ENCODE measurements around the gene LRP8. TPM values are rescaled to one million over a fixed set of nuclear protein-coding genes. Genes with fewer than 3 reads are reported as not detected.

LRP8 gene
- total and polyA plus RNA-seq, 2 experiments from 2014 or later: 27.8 to 71.1 TPM

DNA sequence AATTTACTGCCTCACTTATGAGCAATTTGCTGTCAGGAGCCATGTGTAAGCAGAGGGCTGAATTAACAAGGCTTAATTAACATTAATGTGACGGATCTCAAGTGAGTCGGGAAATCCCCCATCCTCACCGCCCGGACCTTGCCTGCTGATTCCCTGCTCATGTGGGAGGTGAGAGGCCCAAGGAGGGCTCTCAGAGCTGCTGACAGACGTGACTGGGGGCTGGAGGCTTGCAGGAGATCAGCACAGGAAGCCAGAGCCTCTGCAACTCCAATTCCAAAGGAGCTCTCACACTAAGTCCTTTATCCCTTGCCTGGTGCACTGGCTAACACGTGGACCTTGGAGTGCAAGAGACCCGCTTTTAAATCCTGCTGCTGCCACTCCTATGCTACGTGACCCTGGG, 19.4 kb downstream of the LRP8 start:
- peaks cover 70% of the 10 kb centered on the region for H3K36me3 Mint-ChIP-seq (ENCODE audit: low read depth)
- ATAC-seq (no peak; the same call in 2 of the 3 replicates), DNase-seq (ENCODE audit: low spot score) (no peak)
- peak overlapping the region; percentile 56; the same call in 1 of the 2 replicates for H3K27ac Mint-ChIP-seq
- Histone ChIP-seq H3K36me3 (ENCODE audit: insufficient read depth) (peaks cover 7% of the 10 kb centered on the region; the same call in 1 of the 2 replicates), H3K27ac (ENCODE audit: low read depth) (no peak overlapping the region), H3K4me1 (ENCODE audit: insufficient read depth) (peaks cover 10% of the 10 kb centered on the region; the same call in 1 of the 2 replicates), H4K20me1 (replicated peaks; ENCODE audit: insufficient read depth) (peaks cover 44% of the 10 kb centered on the region), H3F3A (replicated peaks; ENCODE audit: low read depth) (no peaks in the 10 kb centered on the region), H3K9me2 (ENCODE audit: insufficient read depth) (no peaks in the 10 kb centered on the region), H3K27me3 (ENCODE audit: insufficient read depth) (no peaks in the 10 kb centered on the region), H3K79me2 (replicated peaks; ENCODE audit: insufficient read depth) (peaks cover 61% of the 10 kb centered on the region), H3K4me2 (no peak overlapping the region), H3K4me3 (no peak overlapping the region), H2AFZ (no peak overlapping the region)
- peaks cover 2% of the 10 kb centered on the region; the same call in 1 of the 3 replicates for H3K9me3 Mint-ChIP-seq
- peaks cover 35% of the 10 kb centered on the region for H3K27me3 Mint-ChIP-seq (ENCODE audit: insufficient read depth, low read depth, poor library complexity)
- peaks cover 71% of the 10 kb centered on the region for H3K4me1 Mint-ChIP-seq
- TF ChIP-seq, protein P1, sequence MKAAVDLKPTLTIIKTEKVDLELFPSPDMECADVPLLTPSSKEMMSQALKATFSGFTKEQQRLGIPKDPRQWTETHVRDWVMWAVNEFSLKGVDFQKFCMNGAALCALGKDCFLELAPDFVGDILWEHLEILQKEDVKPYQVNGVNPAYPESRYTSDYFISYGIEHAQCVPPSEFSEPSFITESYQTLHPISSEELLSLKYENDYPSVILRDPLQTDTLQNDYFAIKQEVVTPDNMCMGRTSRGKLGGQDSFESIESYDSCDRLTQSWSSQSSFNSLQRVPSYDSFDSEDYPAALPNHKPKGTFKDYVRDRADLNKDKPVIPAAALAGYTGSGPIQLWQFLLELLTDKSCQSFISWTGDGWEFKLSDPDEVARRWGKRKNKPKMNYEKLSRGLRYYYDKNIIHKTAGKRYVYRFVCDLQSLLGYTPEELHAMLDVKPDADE (IDR thresholded peaks at IDR 0.05): no peak
- TF ChIP-seq CREB1 (CRISPR knock-in tag; IDR thresholded peaks at IDR 0.05; ENCODE audit: low read depth) (no peak), POLR2AphosphoS5 (IDR thresholded peaks at IDR 0.05; ENCODE audit: low read depth) (no peak), NANOG (IDR thresholded peaks at IDR 0.05; ENCODE audit: borderline replicate concordance) (no peak), JUNB (IDR thresholded peaks at IDR 0.05; ENCODE audit: unreplicated experiment) (no peak), STAT1 (IDR thresholded peaks at IDR 0.05; ENCODE audit: unreplicated experiment) (no peak), EZH2phosphoT487 (IDR thresholded peaks at IDR 0.05; ENCODE audit: unreplicated experiment) (no peak), ZNF331 (CRISPR knock-in tag; IDR thresholded peaks at IDR 0.05; ENCODE audit: low read depth) (no peak), EZH2 (IDR thresholded peaks at IDR 0.05; ENCODE audit: low read depth, unreplicated experiment) (no peak), ZNF114 (CRISPR knock-in tag; IDR thresholded peaks at IDR 0.05) (no peak)
- TF ChIP-seq, protein P2, sequence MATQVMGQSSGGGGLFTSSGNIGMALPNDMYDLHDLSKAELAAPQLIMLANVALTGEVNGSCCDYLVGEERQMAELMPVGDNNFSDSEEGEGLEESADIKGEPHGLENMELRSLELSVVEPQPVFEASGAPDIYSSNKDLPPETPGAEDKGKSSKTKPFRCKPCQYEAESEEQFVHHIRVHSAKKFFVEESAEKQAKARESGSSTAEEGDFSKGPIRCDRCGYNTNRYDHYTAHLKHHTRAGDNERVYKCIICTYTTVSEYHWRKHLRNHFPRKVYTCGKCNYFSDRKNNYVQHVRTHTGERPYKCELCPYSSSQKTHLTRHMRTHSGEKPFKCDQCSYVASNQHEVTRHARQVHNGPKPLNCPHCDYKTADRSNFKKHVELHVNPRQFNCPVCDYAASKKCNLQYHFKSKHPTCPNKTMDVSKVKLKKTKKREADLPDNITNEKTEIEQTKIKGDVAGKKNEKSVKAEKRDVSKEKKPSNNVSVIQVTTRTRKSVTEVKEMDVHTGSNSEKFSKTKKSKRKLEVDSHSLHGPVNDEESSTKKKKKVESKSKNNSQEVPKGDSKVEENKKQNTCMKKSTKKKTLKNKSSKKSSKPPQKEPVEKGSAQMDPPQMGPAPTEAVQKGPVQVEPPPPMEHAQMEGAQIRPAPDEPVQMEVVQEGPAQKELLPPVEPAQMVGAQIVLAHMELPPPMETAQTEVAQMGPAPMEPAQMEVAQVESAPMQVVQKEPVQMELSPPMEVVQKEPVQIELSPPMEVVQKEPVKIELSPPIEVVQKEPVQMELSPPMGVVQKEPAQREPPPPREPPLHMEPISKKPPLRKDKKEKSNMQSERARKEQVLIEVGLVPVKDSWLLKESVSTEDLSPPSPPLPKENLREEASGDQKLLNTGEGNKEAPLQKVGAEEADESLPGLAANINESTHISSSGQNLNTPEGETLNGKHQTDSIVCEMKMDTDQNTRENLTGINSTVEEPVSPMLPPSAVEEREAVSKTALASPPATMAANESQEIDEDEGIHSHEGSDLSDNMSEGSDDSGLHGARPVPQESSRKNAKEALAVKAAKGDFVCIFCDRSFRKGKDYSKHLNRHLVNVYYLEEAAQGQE (IDR thresholded peaks at IDR 0.05; ENCODE audit: unreplicated experiment): no peak
- TF ChIP-seq, protein P3, sequence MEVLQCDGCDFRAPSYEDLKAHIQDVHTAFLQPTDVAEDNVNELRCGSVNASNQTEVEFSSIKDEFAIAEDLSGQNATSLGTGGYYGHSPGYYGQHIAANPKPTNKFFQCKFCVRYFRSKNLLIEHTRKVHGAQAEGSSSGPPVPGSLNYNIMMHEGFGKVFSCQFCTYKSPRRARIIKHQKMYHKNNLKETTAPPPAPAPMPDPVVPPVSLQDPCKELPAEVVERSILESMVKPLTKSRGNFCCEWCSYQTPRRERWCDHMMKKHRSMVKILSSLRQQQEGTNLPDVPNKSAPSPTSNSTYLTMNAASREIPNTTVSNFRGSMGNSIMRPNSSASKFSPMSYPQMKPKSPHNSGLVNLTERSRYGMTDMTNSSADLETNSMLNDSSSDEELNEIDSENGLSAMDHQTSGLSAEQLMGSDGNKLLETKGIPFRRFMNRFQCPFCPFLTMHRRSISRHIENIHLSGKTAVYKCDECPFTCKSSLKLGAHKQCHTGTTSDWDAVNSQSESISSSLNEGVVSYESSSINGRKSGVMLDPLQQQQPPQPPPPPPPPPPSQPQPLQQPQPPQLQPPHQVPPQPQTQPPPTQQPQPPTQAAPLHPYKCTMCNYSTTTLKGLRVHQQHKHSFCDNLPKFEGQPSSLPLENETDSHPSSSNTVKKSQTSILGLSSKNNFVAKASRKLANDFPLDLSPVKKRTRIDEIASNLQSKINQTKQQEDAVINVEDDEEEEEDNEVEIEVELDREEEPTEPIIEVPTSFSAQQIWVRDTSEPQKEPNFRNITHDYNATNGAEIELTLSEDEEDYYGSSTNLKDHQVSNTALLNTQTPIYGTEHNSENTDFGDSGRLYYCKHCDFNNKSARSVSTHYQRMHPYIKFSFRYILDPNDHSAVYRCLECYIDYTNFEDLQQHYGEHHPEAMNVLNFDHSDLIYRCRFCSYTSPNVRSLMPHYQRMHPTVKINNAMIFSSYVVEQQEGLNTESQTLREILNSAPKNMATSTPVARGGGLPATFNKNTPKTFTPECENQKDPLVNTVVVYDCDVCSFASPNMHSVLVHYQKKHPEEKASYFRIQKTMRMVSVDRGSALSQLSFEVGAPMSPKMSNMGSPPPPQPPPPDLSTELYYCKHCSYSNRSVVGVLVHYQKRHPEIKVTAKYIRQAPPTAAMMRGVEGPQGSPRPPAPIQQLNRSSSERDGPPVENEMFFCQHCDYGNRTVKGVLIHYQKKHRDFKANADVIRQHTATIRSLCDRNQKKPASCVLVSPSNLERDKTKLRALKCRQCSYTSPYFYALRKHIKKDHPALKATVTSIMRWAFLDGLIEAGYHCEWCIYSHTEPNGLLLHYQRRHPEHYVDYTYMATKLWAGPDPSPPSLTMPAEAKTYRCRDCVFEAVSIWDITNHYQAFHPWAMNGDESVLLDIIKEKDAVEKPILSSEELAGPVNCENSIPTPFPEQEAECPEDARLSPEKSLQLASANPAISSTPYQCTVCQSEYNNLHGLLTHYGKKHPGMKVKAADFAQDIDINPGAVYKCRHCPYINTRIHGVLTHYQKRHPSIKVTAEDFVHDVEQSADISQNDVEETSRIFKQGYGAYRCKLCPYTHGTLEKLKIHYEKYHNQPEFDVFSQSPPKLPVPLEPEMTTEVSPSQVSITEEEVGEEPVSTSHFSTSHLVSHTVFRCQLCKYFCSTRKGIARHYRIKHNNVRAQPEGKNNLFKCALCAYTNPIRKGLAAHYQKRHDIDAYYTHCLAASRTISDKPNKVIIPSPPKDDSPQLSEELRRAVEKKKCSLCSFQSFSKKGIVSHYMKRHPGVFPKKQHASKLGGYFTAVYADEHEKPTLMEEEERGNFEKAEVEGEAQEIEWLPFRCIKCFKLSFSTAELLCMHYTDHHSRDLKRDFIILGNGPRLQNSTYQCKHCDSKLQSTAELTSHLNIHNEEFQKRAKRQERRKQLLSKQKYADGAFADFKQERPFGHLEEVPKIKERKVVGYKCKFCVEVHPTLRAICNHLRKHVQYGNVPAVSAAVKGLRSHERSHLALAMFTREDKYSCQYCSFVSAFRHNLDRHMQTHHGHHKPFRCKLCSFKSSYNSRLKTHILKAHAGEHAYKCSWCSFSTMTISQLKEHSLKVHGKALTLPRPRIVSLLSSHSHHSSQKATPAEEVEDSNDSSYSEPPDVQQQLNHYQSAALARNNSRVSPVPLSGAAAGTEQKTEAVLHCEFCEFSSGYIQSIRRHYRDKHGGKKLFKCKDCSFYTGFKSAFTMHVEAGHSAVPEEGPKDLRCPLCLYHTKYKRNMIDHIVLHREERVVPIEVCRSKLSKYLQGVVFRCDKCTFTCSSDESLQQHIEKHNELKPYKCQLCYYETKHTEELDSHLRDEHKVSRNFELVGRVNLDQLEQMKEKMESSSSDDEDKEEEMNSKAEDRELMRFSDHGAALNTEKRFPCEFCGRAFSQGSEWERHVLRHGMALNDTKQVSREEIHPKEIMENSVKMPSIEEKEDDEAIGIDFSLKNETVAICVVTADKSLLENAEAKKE (CRISPR knock-in tag; IDR thresholded peaks at IDR 0.05): no peak
- TF ChIP-seq, protein P4, sequence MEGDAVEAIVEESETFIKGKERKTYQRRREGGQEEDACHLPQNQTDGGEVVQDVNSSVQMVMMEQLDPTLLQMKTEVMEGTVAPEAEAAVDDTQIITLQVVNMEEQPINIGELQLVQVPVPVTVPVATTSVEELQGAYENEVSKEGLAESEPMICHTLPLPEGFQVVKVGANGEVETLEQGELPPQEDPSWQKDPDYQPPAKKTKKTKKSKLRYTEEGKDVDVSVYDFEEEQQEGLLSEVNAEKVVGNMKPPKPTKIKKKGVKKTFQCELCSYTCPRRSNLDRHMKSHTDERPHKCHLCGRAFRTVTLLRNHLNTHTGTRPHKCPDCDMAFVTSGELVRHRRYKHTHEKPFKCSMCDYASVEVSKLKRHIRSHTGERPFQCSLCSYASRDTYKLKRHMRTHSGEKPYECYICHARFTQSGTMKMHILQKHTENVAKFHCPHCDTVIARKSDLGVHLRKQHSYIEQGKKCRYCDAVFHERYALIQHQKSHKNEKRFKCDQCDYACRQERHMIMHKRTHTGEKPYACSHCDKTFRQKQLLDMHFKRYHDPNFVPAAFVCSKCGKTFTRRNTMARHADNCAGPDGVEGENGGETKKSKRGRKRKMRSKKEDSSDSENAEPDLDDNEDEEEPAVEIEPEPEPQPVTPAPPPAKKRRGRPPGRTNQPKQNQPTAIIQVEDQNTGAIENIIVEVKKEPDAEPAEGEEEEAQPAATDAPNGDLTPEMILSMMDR (conservative IDR thresholded peaks at IDR 0.05; ENCODE audit: low read depth in 2 of 2): no peak
- H3K4me3 Mint-ChIP-seq: no peak overlapping the region
